Measurements from ENCODE around the gene SPECC1L. TPM values are rescaled to one million over a fixed set of nuclear protein-coding genes. Genes with fewer than 3 reads are reported as not detected.

Gene SPECC1L
- total RNA-seq, 4 donors from 2014 or later: 42.2 to 45.1 (median 43.6) TPM

DNA sequence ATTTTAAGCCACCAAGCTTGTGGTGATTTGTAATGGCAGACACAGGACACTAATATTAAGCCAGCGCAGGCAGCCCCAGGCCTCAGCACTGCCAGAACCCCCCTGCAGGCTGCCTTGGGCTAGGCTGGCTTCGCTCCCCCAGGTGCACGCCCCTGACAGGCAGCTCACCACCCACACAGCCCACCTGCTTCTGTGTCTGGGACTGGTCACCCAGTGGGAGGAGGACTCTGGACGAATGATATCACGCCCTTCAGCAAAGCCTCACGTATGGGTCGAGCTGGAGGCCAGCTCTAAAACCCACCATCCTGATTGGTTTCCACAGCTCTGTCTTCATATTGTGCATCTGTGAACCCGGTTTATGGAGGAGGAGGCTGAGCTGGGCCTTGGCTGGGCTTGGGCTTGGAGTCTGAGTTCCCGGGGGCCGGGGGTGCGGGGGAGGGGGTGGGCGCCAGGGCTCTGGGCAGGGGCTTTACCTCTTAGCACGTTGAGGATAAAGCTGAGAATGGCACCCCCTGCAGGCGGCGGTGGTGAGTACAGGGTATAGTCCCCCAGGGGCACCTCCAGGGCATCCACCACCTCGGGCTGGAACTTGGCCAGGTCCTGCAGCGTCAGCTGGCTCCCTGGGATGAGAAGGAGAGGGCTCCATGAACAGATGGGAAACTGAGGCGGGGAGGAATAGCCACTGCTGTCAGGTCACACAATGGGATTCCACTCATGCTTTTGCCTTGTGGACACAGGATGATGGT is 39.5 kb upstream of the SPECC1L start:
- H3K9me3 ChIP-seq: no peaks in the 10 kb centered on the region
- peak in 2 of 5 experiments; percentile 27 to 30 for TF ChIP-seq CTCF (IDR thresholded peaks at IDR 0.05)
- no peak for TF ChIP-seq EP300 (IDR thresholded peaks at IDR 0.05)
- H3K4me1 ChIP-seq: no peaks in the 10 kb centered on the region
- no peak overlapping the region for H3K4me3 ChIP-seq
- no peak overlapping the region for H3K27ac ChIP-seq
- no peak for DNase-seq (ENCODE audit: low spot score in 2 of 2)
- peaks cover 0 to 24% (median 0%) of the 10 kb centered on the region in 3 donors for H3K36me3 ChIP-seq
- WGBS, 2 donors: 68 to 71% methylated on average over 10 to 11 of the region's 18 CpGs
- H3K27me3 ChIP-seq: no peaks in the 10 kb centered on the region

DNA sequence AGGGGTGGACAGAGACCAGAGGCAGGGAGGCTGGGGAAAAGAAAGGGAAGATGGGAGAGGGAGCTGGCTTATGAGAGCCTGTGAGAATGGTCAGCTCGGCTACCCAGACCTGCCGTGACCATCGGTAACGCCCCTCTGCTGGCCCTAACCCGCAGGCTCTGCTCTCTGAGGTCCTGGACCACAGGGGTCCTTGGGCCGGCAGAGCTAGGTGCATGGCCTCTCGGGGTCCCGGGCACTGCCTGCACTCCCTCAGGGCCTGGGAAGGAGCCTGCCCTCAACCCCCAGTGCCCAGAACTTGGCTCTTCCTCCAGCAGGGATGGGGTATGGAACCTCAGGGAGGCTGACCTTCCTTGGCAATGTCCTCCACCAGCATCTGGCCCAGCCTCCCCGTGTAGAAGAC is 38.9 kb upstream of the SPECC1L start:
- Histone ChIP-seq H3K27ac (no peak overlapping the region), H3K4me1 (no peaks in the 10 kb centered on the region), H3K27me3 (no peaks in the 10 kb centered on the region), H3K4me3 (no peak overlapping the region), H3K36me3 (peaks cover 0 to 18% (median 0%) of the 10 kb centered on the region in 3 donors), H3K9me3 (no peaks in the 10 kb centered on the region)
- TF ChIP-seq EP300 (IDR thresholded peaks at IDR 0.05) (no peak), CTCF (IDR thresholded peaks at IDR 0.05) (no peak), POLR2A (IDR thresholded peaks at IDR 0.05) (no peak)
- WGBS, 2 donors: 78 to 90% methylated on average over 8 to 9 of the region's 9 CpGs
- DNase-seq (ENCODE audit: low spot score in 2 of 2): no peak

DNA sequence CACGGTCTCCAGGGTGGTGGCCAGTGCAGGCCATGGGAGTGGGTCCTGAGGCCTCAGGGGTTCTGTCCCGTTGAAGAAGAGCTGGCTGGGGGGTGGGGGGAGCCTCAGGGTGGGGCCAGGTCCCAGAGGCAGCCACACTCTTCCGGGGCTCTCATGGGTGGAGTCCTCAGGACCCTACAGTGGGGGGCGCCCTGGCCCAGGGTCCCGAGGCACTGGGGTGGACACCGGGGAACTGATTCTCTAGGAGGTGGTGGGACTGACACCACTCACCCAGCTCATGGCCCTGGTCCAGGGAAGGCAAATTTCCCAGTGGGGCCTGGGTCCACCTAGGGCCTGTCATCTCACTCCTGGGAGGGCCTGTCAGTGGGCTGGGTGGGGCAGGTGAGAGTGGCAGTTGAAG is 38.5 kb upstream of the SPECC1L start:
- H3K36me3 ChIP-seq: peaks cover 0 to 17% (median 0%) of the 10 kb centered on the region in 3 donors
- H3K27ac ChIP-seq: no peak overlapping the region
- DNase-seq (ENCODE audit: low spot score in 2 of 2): no peak
- TF ChIP-seq CTCF (IDR thresholded peaks at IDR 0.05): no peak
- TF ChIP-seq EP300 (IDR thresholded peaks at IDR 0.05): no peak
- no peak for TF ChIP-seq POLR2A (IDR thresholded peaks at IDR 0.05)
- H3K9me3 ChIP-seq: no peaks in the 10 kb centered on the region
- H3K27me3 ChIP-seq: no peaks in the 10 kb centered on the region
- H3K4me1 ChIP-seq: no peaks in the 10 kb centered on the region
- H3K4me3 ChIP-seq: no peak overlapping the region
- 77 to 95% methylated on average over 6 of the region's 6 CpGs for WGBS, 2 donors

GRCh38 chr22:24232725-24233124 is 37.9 kb upstream of the SPECC1L start:
- WGBS, 2 donors: 86 to 91% methylated on average over 8 to 15 of the region's 15 CpGs
- no peaks in the 10 kb centered on the region for H3K4me1 ChIP-seq
- no peak overlapping the region for H3K4me3 ChIP-seq
- H3K36me3 ChIP-seq: peaks cover 0 to 11% (median 0%) of the 10 kb centered on the region in 3 donors
- H3K9me3 ChIP-seq: no peaks in the 10 kb centered on the region
- DNase-seq (ENCODE audit: low spot score in 2 of 2): no peak
- TF ChIP-seq CTCF (IDR thresholded peaks at IDR 0.05) (no peak), POLR2A (IDR thresholded peaks at IDR 0.05) (no peak), EP300 (IDR thresholded peaks at IDR 0.05) (no peak)
- no peak overlapping the region for H3K27ac ChIP-seq
- H3K27me3 ChIP-seq: no peaks in the 10 kb centered on the region

GRCh38 chr22:24233235-24233634 is 37.4 kb upstream of the SPECC1L start:
- H3K36me3 ChIP-seq: peaks cover 0 to 10% (median 0%) of the 10 kb centered on the region in 3 donors
- 91 to 92% methylated on average over 3 to 12 of the region's 13 CpGs for WGBS, 2 donors
- no peak overlapping the region for H3K4me3 ChIP-seq
- H3K27ac ChIP-seq: no peak overlapping the region
- DNase-seq (ENCODE audit: low spot score in 2 of 2): no peak
- no peaks in the 10 kb centered on the region for H3K9me3 ChIP-seq
- TF ChIP-seq POLR2A (IDR thresholded peaks at IDR 0.05) (no peak), CTCF (IDR thresholded peaks at IDR 0.05) (no peak), EP300 (IDR thresholded peaks at IDR 0.05) (no peak)
- H3K27me3 ChIP-seq: no peaks in the 10 kb centered on the region
- no peaks in the 10 kb centered on the region for H3K4me1 ChIP-seq

All from tibial nerve (tissue), 4 donors.